GM18873 (cell line): ENCODE data around the gene CREB5.

Experiments
- ATAC-seq: cut with Tn5 transposase; IDR thresholded peaks from one replicate; pipeline ENCODE4 v1.9.1; 2021; ENCODE audit warnings: mild to moderate bottlenecking, moderate library complexity, moderate number of reproducible peaks; ENCODE audit not compliant: unreplicated experiment, low FRiP score

Gene CREB5

DNA sequence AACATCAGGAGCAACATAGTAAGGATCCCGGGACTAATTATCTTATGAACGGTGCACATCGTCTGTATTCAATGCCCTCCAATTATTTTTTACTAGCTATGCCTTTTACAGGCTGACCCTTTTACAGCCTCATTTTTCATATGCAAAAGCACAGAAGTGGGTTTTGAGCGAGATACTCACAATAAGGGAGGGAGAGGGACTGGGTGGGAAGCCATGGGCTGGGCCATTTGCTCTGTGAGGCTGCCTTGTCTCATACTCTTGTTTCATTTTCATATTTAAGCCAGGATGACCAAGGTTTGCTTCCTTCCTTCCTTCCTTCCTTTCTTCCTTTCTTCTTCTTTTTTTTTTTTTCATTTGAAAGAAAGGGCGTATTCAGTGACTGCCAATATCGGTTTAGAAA is 286.5 kb downstream of the CREB5 start:
- ATAC-seq: no peak

DNA sequence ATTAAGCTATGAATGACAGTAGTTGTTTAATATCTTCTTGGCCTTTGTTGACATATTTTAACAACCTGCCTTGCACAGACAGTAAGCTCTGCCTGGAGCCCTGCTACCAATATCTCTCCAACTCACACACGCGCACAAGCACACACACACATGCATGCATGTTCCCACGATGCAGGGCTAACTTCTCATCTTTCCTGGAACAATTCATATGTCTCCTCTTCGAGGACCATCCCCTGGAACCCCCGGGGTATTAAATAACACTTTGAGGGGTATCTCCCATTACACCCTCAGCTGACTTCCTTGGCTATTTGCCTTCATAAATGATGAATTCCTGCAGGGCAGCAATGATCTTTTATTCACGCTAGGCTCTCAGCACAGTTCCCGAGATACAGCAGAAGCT is 287.8 kb downstream of the CREB5 start:
- ATAC-seq: no peak

DNA sequence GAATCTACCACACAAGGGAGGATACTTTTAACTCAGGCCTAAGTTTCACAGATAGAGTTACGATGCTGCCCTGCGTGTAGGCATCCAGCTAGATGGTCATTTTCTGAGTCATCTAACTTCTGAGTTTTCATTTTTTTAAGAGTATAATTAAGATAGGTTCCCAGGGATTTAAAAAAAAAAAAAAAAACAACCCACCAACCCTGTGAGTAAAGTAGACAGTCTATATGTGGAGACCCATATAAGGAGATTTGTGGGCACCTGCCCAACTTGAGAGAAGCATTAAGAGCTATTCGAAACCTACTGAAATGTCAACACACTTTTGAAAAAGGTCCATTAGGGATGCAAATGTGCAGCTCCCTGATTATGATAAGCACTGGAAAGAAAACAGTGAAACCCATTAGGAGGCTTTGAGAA is 288.5 kb downstream of the CREB5 start:
- ATAC-seq: no peak

GRCh38 chr7:28701731-28702130 is 289.4 kb downstream of the CREB5 start:
- ATAC-seq: no peak

DNA sequence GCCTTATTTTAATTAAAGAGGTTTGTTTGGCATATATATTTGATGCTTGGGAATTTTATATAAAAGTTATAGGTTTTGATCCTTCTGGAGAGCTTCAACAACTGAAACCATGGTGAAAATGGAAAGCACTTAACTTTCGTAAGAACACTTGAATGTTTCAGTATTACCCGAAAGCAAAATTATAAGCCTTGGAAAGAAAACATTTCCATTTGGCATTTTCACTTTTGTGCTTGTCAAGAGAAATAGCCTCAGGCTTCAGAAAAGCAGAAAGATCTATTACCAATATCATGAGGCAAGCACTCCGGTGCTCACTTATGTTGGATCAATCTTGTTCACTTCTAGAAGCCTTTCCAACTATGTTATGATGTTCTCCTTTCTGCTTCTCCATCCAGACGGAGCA is 289.9 kb downstream of the CREB5 start:
- no peak for ATAC-seq

DNA sequence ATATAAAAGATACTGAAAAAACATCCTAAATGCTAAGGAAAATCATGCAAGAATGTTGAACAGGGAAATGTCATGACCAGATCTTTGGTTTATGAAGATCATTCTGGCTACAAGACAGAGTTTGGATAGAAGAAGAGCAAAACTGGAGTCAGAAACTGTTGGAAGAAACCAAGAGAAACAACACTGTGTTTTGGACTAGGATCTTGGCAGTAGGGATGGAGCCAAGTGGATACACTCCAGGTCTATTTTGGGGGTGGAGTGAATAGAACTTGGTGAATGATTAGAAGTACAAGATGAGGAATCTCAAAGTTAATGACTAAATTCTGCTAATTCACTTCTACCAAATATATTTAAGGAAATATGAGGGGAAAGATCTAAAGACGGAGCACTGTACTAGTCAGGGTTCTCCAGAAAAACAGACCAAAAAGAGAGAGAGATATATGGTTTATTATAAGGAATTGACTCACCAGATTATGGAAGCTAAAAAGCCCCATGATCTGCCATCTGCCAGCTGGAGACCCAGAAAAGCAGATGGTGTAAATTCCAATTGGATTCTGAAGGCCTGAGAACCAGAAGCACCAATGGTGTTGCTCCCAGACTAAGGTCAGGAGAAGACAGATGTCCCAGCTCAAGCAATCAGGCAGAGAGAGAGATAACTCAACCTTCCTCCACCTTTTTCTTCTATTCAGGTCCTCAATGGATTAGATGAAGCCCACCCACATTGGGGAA is 290.9 kb downstream of the CREB5 start:
- ATAC-seq: no peak

DNA sequence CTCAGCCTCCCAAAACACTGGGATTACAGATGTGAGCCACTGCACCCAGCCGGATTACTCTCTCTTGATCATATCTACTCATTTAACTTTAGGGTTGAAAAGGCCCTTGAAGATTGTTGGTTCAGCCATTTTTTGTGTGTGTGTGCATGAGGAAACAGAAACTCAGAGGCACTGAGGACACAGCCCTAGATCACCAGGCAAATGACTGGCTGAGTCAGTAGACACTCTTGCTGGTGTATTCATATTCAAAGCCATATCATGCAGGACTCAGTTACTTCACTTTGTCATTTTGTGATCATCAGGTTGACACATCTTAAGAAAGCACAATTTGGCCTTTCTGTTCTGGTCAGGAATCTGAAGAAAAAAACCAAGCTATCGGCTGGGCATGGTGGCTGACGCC is 292.4 kb downstream of the CREB5 start:
- no peak for ATAC-seq

- peak; percentile 98 for ATAC-seq
Measured at GRCh38 chr7:28705350-28705749, 293.0 kb downstream of the CREB5 start.

GRCh38 chr7:28706584-28706983 is 294.3 kb downstream of the CREB5 start:
- no peak for ATAC-seq

GRCh38 chr7:28707291-28707690 is 295.0 kb downstream of the CREB5 start:
- no peak for ATAC-seq

- no peak for ATAC-seq
Measured at GRCh38 chr7:28708033-28708951, 296.0 kb downstream of the CREB5 start.

GRCh38 chr7:28709748-28710147 is 297.4 kb downstream of the CREB5 start:
- ATAC-seq: no peak

DNA sequence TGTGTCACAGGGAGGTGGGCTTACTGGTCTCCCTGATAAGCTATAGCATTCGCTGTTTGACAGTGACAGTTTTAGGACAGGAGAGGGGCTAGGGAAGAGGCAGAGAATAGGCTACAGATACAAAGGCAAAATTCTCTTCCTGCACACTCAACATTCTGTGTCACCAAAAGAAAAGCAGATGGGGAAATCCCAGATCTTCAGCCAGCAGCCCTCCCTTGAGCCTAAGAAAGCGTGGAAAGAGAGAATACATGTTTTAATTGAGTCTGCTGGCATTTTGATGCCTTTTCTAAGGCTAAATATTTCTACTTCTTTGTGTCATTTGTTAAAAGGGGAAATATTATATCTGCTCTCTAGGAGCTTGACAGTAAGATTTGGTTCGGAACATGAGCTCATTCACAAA is 298.8 kb downstream of the CREB5 start:
- ATAC-seq: no peak

GRCh38 chr7:28714459-28715120 is 302.3 kb downstream of the CREB5 start:
- ATAC-seq: no peak

DNA sequence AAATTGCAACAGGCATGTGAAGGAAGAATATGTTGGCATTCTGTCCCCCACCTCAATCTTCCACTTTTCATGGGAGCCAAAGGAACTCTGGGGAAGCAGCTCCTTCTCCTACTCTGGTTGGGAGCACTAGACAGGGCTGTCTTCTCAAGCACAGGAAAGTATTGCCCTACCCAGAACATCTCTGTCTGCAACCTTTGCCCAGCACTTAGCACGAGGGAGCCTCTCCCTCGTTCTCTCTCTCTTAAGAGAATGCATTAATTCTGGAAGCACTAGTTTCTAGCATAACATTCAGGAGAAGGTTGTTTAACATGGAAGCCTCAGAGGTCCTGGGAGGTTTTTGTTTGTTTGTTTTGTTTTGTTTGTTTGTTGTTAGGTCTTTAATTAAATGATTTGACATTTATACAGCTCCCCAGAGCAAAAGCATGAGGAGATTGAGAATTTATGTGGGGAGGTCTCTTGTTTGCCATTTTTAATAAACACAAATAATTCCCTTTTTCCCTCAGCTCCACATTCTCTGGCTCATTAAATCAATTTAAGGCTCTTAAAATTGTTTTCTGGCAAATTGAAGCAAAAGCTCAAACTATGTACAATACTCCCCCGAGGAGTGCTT is 305.2 kb downstream of the CREB5 start:
- no peak for ATAC-seq

DNA sequence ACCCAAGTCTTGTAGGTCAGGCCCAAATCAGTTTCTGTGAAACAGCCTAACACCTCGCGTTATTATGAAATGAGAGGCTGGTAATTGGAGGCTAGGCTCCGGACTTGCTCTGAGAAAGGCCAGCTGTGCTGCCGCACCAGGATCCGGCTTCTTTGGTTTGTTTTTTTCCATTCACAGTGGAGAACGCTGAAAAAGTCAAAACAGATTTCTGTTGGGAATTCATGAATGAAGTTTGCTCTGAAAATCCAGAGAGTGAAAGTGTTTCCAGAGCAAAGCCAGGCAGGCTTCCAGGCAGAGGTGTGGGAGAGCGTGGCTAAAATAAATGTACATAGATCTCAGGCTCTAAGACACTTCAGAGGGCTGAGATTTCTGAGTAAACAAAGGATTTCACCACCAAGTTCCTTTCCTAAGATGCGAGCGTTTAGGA is 305.8 kb downstream of the CREB5 start:
- no peak for ATAC-seq

- no peak for ATAC-seq
Measured at GRCh38 chr7:28718545-28718944, 306.2 kb downstream of the CREB5 start.

GRCh38 chr7:28722684-28723083 is 310.4 kb downstream of the CREB5 start:
- ATAC-seq: no peak

GRCh38 chr7:28723336-28723735 is 311.0 kb downstream of the CREB5 start:
- ATAC-seq: no peak

DNA sequence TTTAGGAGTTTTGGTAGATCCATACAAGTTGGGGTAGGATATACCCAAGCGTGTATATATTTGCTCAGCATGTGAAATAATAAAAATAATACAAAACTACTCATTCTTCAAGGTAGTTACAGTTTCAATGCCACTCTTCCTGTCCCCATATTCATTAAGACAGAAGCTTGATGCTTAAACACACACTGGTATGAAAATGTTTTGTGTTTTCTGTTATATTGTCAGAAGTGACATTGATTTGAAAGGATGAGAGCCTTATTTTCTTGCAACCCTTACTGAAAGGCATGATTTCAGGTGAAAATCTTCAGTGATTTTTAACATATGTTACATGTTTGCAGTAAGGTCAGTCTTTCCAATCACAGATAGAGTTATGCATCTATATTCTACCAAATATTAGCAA is 312.2 kb downstream of the CREB5 start:
- ATAC-seq: no peak
